Kidney epithelial cell (primary cell): ENCODE measurements around the gene DNAJC22. TPM values are rescaled to one million over a fixed set of nuclear protein-coding genes. Genes with fewer than 3 reads are reported as not detected.

Experiments used
- DNase-seq: peaks from one replicate; pipeline ENCODE4 v3.0.0-alpha.2; 2010; ENCODE audit warnings: low read depth
- H3K27me3 ChIP-seq: 2 replicates; pipeline ENCODE4 v1.6.0; 2011; ENCODE audit warnings: low read length; ENCODE audit not compliant: control insufficient read depth, insufficient read depth
- H3K36me3 ChIP-seq: 2 replicates; pipeline ENCODE4 v1.5.1; 2011; ENCODE audit warnings: low read length; ENCODE audit not compliant: control insufficient read depth, insufficient read depth
- H3K4me3 ChIP-seq: 2 replicates; pipeline ENCODE4 v1.5.1; 2011; ENCODE audit warnings: low read depth, mild to moderate bottlenecking, control low read depth, low read length
- total RNA-seq: library from RNA; depleted of rRNA; stranded (reverse); fragments of >200 nt; gene quantifications from 2 replicates; pipeline ENCODE4 v1.2.3, GENCODE V29; 2015
- TF ChIP-seq, protein P1 (sequence below): IDR thresholded peaks from 2 replicates; pipeline ENCODE4 v1.5.1; 2011; ENCODE audit warnings: mild to moderate bottlenecking, moderate library complexity, low read length, control low read depth, inconsistent platforms; ENCODE audit not compliant: insufficient read depth, poor library complexity, severe bottlenecking

DNAJC22 gene
- total RNA-seq, 1 donor from 2014 or later, result 1.6 TPM

GRCh38 chr12:49389387-49389703, 42.7 kb downstream of the DNAJC22 start:
- H3K27me3 ChIP-seq, result no peaks in the 10 kb centered on the region
- H3K4me3 ChIP-seq, result no peak overlapping the region
- DNase-seq, result no peak
- TF ChIP-seq, protein P1, sequence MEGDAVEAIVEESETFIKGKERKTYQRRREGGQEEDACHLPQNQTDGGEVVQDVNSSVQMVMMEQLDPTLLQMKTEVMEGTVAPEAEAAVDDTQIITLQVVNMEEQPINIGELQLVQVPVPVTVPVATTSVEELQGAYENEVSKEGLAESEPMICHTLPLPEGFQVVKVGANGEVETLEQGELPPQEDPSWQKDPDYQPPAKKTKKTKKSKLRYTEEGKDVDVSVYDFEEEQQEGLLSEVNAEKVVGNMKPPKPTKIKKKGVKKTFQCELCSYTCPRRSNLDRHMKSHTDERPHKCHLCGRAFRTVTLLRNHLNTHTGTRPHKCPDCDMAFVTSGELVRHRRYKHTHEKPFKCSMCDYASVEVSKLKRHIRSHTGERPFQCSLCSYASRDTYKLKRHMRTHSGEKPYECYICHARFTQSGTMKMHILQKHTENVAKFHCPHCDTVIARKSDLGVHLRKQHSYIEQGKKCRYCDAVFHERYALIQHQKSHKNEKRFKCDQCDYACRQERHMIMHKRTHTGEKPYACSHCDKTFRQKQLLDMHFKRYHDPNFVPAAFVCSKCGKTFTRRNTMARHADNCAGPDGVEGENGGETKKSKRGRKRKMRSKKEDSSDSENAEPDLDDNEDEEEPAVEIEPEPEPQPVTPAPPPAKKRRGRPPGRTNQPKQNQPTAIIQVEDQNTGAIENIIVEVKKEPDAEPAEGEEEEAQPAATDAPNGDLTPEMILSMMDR, result no peak
- H3K36me3 ChIP-seq, result peaks cover 1% of the 10 kb centered on the region

DNA sequence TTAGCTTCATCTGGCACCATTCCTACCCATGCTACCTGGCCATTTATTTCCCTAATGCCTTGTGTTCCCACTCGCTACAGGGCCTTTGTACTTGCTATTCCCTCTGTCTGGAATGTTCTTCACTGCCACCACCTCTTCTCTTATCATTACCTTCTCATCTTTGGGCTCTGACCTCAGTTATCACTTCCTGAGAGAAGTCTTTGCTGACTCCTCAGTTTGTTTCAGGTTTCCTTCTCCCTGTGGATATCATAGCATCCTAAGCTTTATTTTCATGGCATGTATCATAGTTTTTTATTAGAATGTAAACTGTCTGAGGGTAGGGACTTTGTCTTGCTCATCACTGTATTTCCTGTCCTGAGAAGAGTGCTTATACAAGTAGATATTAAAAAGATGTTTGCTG, 50.3 kb downstream of the DNAJC22 start:
- no peaks in the 10 kb centered on the region for H3K27me3 ChIP-seq
- TF ChIP-seq, protein P1, result no peak
- no peak for DNase-seq
- H3K4me3 ChIP-seq, result no peak overlapping the region
- H3K36me3 ChIP-seq, result no peaks in the 10 kb centered on the region

- Histone ChIP-seq H3K36me3 (no peaks in the 10 kb centered on the region), H3K4me3 (no peak overlapping the region), H3K27me3 (no peaks in the 10 kb centered on the region)
- DNase-seq, result no peak
- TF ChIP-seq, protein P1, result no peak
Observed at GRCh38 chr12:49400304-49400703, 53.6 kb downstream of the DNAJC22 start.

Other genes starting within 250 kb of the DNAJC22 start
- gene LMBR1L, start 236.0 kb upstream of the DNAJC22 start, total RNA-seq, result 67.9 and 74.3 TPM in 2 replicates
- gene TUBA1B, start 215.5 kb upstream of the DNAJC22 start, total RNA-seq, result 739 and 794 TPM in 2 replicates
- gene TUBA1A, start 157.8 kb upstream of the DNAJC22 start, total RNA-seq, result 883 and 997 TPM in 2 replicates
- 544 and 682 TPM in 2 replicates for gene TUBA1C, start 81.8 kb upstream of the DNAJC22 start, total RNA-seq
- 0.21 and 0.41 TPM in 2 replicates for gene PRPH, start 51.7 kb upstream of the DNAJC22 start, total RNA-seq
- 4.8 and 10.3 TPM in 2 replicates for gene TROAP, start 23.6 kb upstream of the DNAJC22 start, total RNA-seq
- gene C1QL4, start 9.7 kb upstream of the DNAJC22 start, total RNA-seq, result not detected in 2 replicates
- gene SPATS2, start 20.6 kb downstream of the DNAJC22 start, total RNA-seq, result 8.8 and 18.2 TPM in 2 replicates
- gene KCNH3, start 192.1 kb downstream of the DNAJC22 start, total RNA-seq, result 0.21 and 0.41 TPM in 2 replicates
- 76.3 and 79.7 TPM in 2 replicates for gene MCRS1, start 221.3 kb downstream of the DNAJC22 start, total RNA-seq